ENCODE data around the gene CHCHD4. TPM values are rescaled to one million over a fixed set of nuclear protein-coding genes. Genes with fewer than 3 reads are reported as not detected.

CHCHD4 gene
- polyA plus RNA-seq, 3 donors: 6.5 to 13.8 (median 13.6) TPM

DNA sequence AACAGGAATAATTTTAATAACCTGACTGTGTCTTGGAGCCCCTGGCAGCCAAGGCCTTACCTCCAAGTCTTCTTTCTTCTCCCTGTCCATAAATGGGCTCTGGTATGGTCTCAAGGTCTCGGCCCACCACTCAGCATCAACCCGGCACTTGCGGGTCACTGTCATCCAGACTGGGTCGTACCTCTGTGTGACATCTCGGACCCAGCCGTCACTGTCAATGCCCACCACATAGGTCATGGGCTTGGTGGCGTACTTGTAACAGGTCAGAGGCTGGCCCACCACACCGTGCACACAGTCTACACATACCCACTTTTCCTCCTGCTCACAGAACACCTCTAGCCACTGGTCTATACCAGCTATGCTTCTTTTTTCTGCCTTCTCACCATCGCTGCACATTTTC lies 33.3 kb upstream of the CHCHD4 start:
- 98% methylated on average over 8 of the region's 9 CpGs for WGBS (ENCODE audit: insufficient coverage)
- peak overlapping the region in 2 of 7 donors; percentile 5 to 58 for H3K27ac Mint-ChIP-seq
- intact Hi-C loops (cut with micrococcal nuclease): no loop called here
- H3K36me3 Mint-ChIP-seq: peaks cover 87 to 91% of the 10 kb centered on the region in 2 donors
- Histone ChIP-seq H3K27ac (ENCODE audit: low read depth in 1 of 2, low read length in 2 of 2) (no peak overlapping the region), H4K20me1 (ENCODE audit: insufficient read depth, low read length) (no peaks in the 10 kb centered on the region), H3K4me1 (ENCODE audit: control insufficient read depth in 1 of 2, insufficient read depth in 2 of 2, low read length in 2 of 2) (peaks cover 0 to 4% of the 10 kb centered on the region in 2 donors), H3K4me3 (replicated peaks in 1 of 3; ENCODE audit: low read depth in 2 of 3, low read length in 3 of 3) (no peak overlapping the region), H3K9ac (ENCODE audit: insufficient read depth, low read length, poor library complexity, severe bottlenecking) (no peak overlapping the region), H3K9me3 (replicated peaks in 1 of 2; ENCODE audit: control insufficient read depth in 1 of 2, insufficient read depth in 1 of 2, low read length in 2 of 2) (peaks cover 0 to 14% of the 10 kb centered on the region in 2 donors), H3K79me2 (ENCODE audit: insufficient read depth, low read length) (no peaks in the 10 kb centered on the region), H3K36me3 (replicated peaks in 1 of 2; ENCODE audit: control insufficient read depth in 1 of 2, insufficient read depth in 2 of 2, low read length in 2 of 2) (peaks cover 68 to 87% of the 10 kb centered on the region in 2 donors), H3K4me2 (replicated peaks; ENCODE audit: extremely low read depth, low read length, poor library complexity, severe bottlenecking) (no peak overlapping the region), H3K27me3 (ENCODE audit: control insufficient read depth in 2 of 2, insufficient read depth in 2 of 2, low read length in 2 of 2) (no peaks in the 10 kb centered on the region), H2AFZ (ENCODE audit: insufficient read depth, low read depth, low read length, poor library complexity, severe bottlenecking) (no peak overlapping the region)
- DNase-seq: no peak
- peaks cover 5 to 16% (median 12%) of the 10 kb centered on the region in 7 donors for H3K9me3 Mint-ChIP-seq
- H3K27me3 Mint-ChIP-seq (ENCODE audit: low read depth in 3 of 3): no peaks in the 10 kb centered on the region
- TF ChIP-seq, protein P1, sequence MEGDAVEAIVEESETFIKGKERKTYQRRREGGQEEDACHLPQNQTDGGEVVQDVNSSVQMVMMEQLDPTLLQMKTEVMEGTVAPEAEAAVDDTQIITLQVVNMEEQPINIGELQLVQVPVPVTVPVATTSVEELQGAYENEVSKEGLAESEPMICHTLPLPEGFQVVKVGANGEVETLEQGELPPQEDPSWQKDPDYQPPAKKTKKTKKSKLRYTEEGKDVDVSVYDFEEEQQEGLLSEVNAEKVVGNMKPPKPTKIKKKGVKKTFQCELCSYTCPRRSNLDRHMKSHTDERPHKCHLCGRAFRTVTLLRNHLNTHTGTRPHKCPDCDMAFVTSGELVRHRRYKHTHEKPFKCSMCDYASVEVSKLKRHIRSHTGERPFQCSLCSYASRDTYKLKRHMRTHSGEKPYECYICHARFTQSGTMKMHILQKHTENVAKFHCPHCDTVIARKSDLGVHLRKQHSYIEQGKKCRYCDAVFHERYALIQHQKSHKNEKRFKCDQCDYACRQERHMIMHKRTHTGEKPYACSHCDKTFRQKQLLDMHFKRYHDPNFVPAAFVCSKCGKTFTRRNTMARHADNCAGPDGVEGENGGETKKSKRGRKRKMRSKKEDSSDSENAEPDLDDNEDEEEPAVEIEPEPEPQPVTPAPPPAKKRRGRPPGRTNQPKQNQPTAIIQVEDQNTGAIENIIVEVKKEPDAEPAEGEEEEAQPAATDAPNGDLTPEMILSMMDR (IDR thresholded peaks at IDR 0.05): no peak
- H3K4me1 Mint-ChIP-seq: peaks cover 2% of the 10 kb centered on the region
- H3K4me3 Mint-ChIP-seq: no peak overlapping the region

DNA sequence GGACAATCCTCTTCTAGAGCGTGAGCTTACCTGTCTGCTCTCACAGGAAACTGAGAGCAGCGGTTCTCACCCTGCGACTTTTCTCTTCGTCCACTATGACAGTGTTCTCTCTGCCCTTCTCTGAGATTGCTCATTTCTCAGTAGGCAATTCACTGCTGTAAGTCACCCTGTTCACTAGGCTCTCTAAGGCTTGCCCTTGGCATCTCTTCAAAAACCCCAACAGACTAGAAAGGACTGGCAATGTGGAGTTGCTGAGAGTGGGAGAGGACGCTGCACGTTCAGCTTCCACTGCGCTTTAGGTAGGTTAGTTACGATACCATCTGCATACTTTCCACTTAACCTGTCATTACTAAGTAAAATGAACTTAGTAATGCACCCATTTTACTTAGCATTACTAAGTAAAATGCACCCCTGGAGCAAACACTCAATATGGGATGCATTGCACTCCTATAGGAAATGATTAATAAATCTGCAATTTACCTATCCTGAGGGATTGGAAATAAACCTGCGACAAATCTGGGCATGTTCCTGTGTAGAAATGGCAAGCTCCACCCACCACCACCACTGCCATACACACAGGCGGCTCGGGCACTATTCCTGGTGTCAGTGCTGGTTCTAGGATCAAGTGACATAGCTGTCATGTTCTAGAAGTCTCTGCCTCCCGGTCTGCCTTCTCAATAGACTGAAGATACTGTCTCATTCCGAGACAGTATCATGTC lies 32.3 kb upstream of the CHCHD4 start:
- H3K9me3 Mint-ChIP-seq: peaks cover 5 to 14% (median 12%) of the 10 kb centered on the region in 7 donors
- intact Hi-C loops (cut with micrococcal nuclease): no loop called here

More for the DNA sequence above, 32.3 kb upstream of the CHCHD4 start:
- peaks cover 68 to 87% of the 10 kb centered on the region in 2 donors for H3K36me3 ChIP-seq (replicated peaks in 1 of 2; ENCODE audit: control insufficient read depth in 1 of 2, insufficient read depth in 2 of 2, low read length in 2 of 2)
- H3K27me3 Mint-ChIP-seq (ENCODE audit: low read depth in 3 of 3): no peaks in the 10 kb centered on the region
- H3K4me3 ChIP-seq (replicated peaks in 1 of 3; ENCODE audit: low read depth in 2 of 3, low read length in 3 of 3): no peak overlapping the region
- H3K27ac ChIP-seq (ENCODE audit: low read depth in 1 of 2, low read length in 2 of 2): no peak overlapping the region
- no peak overlapping the region for H3K9ac ChIP-seq (ENCODE audit: insufficient read depth, low read length, poor library complexity, severe bottlenecking)
- 98% methylated on average over 7 of the region's 13 CpGs for WGBS (ENCODE audit: insufficient coverage)
- no peaks in the 10 kb centered on the region for H4K20me1 ChIP-seq (ENCODE audit: insufficient read depth, low read length)
- no peak overlapping the region for H3K4me2 ChIP-seq (replicated peaks; ENCODE audit: extremely low read depth, low read length, poor library complexity, severe bottlenecking)
- no peak overlapping the region for H3K27ac Mint-ChIP-seq
- no peak overlapping the region for H3K4me3 Mint-ChIP-seq
- H3K79me2 ChIP-seq (ENCODE audit: insufficient read depth, low read length): no peaks in the 10 kb centered on the region
- TF ChIP-seq, protein P1 (IDR thresholded peaks at IDR 0.05): no peak
- peaks cover 88 to 90% of the 10 kb centered on the region in 2 donors for H3K36me3 Mint-ChIP-seq
- DNase-seq: no peak
- H3K9me3 ChIP-seq (replicated peaks in 1 of 2; ENCODE audit: control insufficient read depth in 1 of 2, insufficient read depth in 1 of 2, low read length in 2 of 2): peaks cover 0 to 13% of the 10 kb centered on the region in 2 donors
- no peaks in the 10 kb centered on the region for H3K4me1 ChIP-seq (ENCODE audit: control insufficient read depth in 1 of 2, insufficient read depth in 2 of 2, low read length in 2 of 2)
- H3K4me1 Mint-ChIP-seq: peaks cover 2% of the 10 kb centered on the region
- H3K27me3 ChIP-seq (ENCODE audit: control insufficient read depth in 2 of 2, insufficient read depth in 2 of 2, low read length in 2 of 2): no peaks in the 10 kb centered on the region
- H2AFZ ChIP-seq (ENCODE audit: insufficient read depth, low read depth, low read length, poor library complexity, severe bottlenecking): no peak overlapping the region
